GM21526 (cell line): Measurements from ENCODE around the gene POU6F1.

Source experiments
- ATAC-seq: cut with Tn5 transposase; IDR thresholded peaks from one replicate; pipeline ENCODE4 v1.9.1; 2021; ENCODE audit warnings: moderate library complexity; ENCODE audit not compliant: unreplicated experiment, low FRiP score

Gene POU6F1

DNA sequence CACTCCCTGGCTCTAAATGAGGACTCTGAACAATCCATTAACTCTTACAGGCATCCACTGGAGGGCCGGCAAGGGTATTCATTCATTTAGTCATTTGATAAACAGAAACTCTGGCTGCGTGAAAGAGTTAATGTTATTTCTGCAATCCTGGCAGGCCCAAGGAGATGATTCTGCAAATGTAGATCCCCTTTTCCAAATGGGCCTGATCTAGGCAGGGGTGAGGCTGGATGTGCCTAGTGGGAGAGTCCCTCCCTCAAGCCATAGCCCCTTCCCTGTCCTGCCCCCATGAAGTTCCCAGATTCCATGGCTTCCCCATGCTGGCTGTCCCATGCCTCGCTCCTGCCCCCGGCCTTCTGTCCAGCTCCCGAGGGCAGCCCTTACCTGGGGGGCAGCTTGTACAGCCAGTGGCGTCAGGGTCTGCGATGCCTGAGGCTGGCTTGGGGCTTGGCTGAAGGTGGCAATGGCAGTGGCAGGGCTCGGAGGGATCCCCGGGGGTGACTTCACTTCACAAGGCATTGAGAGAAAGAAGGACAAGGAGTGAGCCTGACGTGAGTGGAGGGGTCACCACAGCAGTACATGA, 18.4 kb downstream of the POU6F1 start:
- ATAC-seq = no peak

DNA sequence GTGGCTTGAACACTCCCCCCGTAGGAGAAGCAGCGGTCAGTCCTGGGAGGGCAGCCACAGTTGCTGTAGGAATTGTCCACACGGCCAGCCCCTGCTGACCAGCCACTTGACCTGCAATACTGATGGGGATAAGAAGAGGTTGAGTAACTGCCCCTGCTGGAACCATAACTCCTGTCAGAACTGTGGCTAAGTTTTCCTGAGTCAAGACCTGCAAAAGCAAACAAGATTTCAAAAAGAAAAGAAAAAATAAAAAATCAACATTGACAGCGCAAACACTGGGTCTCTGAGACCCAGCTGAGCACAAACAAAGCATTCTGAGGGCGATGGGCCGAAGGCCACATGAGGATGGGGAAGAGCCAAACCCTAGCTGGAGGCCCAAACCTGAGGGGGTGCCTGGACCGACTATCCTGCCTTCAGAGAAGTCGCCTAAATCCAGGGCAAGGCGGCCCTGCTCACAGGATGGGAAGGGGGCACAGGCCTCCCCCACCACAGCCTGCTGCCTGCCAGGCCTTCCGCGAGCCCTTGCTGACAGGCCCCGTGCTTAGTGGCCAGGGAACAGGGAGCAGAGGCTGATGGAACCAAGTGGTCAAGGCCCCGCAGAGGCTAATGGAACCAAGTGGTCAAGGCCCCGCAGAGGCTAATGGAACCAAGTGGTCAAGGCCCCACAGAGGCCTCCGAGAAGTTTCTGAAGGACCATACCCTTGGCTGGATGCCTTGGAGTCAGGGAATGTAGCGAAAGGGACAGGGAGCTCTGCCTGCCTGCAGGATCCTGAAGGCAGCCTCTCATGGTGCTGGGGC, 19.1 kb downstream of the POU6F1 start:
- no peak for ATAC-seq

DNA sequence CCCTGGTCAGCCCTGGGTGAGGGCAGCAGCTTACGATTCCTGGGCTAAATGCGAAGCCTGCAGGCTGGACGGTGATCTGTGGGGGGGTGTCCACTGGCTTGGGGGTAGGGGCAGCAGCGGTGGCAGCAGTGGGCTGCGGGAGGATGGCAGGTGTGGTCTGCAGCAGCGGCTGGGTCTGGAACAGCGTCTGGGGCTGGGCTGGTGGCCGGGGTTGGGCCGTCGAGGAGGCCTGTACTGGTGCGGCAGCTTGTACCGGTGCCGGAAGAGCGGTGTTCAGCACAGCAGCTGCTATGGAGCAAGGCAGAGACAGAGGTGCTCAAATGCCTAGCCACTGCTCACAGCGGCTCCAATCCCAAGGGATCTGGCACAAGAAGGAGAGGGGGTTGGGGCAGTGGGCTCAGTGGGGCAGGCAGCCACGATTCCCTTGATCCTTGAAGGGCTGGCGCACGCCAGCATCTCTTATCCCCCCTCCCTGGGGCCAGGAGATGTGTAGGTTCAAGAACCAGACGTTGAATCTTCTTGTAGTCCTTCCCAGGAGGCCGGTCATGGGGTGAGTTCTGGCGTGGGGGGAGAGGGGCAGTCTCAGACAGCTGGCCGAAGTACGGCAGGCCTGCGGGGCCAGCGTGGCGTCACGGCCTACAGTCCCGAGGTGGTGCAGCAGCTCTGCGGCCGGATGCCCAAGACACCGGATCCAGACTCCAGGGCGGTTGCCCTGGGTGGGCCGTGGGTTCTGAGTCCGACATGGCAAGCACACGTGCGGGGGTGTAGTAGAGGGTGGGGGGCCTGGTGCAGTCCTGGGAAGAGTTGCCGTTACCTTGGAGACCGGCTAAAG, 19.9 kb downstream of the POU6F1 start:
- ATAC-seq = no peak

DNA sequence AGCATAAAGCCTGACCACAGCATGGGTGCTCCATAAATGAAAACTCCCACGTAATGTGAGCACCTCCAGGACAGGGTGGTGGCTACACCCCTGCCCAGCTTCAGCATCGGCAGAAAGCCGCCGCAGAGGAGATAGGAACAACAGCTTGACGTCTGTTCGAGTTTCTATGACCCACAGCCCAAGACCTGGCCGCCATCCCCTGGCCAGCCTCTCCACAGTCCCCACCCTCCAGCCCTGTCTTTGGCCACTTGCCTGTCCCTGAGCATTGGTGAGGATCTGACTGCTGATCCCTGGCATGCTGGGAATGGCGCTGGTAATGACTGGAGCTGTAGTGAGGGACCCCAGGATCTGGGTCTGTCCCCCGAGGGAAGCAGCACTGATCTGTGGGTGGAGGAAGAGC, 21.3 kb downstream of the POU6F1 start:
- no peak for ATAC-seq

DNA sequence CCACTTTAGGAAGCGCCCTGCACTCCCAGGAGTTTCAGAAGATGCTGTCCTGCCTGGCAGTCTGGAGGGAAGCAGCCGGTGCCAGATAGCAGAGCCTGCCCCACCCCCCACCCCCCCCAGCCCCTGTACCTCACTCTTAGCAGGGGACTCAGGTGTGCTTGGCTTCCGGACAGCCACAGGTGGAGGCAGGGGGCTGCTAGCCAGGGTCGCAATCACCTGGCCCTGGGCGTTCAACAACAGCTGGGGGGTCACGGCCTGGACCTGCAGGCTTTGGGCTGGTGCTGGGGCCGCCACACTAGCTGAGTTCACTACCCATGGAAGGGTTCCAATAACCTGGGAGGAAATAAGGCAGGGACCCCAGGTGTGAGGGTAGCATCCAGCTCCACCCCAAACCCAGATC, 22.0 kb downstream of the POU6F1 start:
- no peak for ATAC-seq

DNA sequence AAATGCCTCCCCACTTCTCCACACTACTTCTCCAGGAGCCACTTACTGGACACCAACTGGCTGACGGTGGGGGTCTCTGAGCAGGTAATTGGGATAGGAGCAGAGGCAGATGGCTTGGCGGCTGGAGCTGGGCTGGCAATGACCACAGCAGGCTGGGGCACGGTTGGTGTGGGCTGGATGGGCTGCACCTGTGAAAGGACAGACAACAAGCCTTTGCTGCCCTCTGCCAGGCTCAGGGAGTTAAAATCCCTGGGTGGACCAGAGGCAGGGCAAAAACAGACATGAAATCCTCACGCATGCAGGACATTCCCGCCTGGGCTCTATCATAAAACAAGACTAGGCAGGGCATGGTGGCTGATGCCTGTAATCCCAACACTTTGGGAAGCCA, 25.6 kb downstream of the POU6F1 start:
- no peak for ATAC-seq

DNA sequence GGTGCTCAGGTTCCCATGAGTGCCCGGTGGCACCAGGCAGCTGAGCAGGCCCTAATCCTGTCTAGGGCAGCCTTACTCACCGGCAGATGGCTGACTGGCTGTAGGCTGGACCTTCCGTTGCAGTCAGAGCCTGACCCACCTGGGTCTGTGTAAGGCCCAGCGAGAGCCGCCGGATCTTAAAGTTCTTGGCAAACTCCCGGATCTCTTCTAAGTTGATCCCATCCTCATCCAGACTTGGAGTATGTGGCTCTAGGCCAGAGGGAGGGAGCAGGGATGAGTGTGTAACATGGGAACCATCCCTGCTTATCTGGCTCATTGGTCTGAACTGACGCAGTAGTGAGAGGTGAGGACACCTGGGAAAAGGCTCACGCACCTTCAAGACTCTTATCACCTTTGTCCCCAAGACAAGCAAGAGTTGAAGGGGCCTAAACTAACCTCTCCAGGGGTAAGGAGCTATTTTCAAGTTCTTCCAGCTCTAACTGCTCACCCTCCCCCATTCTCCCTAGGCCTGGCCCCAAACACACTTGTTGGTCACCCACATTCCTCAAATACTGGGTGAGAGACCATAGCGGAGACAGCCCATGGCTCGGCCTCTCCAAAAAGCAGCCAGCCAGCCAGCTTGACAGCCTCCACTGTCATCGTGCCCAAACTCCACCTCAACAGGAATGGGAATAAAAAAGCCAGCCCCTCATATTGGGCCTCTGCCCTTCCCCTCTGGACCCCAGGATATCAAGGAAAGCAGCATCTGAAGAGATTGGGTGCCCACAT, 26.2 kb downstream of the POU6F1 start:
- no peak for ATAC-seq

DNA sequence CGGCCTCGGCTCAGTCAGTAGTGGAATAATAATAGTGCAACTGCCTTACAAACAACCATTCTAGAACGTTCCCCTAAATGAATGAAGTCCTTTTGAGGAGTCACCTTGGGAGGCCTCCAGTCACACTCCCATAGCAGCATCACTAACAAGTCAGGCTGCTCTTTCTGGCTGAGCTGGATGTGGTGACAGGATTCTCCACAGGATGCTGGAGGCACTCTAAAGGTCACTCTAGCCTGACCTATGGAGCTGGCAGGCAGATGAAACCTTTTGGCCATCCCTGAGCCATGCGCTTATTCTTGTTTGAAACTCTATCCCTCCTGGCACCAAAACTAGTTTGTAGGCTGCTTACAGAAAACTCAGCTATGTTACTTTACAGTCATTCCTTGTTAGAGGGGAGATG, 27.0 kb downstream of the POU6F1 start:
- ATAC-seq = no peak

DNA sequence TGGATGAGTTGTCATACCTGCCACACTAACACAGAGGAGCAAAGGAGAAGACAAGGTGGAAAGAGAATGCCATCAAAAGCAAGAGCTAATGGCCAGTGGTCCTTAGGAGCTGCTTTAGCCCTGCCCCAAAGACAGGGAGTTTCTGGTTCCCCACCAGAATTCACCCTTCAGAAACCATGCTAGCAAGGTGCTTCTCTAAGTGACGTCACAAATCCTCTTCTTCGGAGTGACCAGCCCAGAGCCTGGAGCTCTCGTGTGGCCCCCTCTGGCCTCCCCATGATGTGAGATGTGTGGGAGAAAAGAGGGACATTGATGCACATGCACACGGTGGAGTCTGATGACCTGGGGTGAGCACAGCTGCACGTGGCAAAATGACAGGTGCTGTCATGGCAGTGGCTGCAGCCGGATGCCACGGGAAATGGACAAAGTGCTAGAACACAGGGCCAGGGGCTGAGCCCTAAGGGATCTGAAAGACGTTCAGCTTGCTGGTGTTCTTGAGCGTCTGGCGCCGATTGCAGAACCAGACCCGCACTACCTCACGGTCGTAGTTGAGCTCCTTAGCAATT, 28.0 kb downstream of the POU6F1 start:
- ATAC-seq = no peak

DNA sequence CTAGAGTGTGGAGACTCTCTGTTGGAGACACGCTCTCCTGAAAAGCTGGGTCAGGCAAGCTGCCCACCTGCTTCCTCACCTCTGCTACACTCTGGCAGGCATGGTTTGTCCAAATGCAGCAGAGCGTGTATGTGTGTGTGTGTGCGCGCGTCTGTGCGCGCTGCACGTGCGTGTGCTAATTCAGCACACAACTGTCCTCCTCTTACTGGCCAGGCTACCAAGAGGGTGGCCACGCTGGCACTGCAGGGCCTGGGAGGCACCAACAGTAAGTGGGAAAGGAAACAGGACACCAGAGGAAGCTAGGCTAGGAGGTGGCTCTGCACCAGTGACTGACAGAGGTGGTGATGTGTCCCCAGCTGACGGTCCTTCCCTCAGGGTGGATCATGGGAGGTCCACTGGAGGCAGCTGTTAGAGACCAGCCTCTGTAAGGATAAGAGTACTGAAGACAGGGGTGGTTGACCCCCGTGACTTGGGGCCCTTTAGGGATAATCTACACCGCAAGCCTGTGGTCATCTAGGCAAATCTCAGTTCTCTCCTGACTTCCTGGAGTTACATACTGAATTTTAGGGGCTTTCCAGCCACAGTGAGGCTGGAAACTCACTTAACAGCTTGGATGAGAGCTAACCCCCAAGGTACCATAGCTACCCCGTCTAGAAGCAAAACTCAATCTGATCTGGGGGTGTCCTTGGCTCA, 29.4 kb downstream of the POU6F1 start:
- ATAC-seq = no peak

DNA sequence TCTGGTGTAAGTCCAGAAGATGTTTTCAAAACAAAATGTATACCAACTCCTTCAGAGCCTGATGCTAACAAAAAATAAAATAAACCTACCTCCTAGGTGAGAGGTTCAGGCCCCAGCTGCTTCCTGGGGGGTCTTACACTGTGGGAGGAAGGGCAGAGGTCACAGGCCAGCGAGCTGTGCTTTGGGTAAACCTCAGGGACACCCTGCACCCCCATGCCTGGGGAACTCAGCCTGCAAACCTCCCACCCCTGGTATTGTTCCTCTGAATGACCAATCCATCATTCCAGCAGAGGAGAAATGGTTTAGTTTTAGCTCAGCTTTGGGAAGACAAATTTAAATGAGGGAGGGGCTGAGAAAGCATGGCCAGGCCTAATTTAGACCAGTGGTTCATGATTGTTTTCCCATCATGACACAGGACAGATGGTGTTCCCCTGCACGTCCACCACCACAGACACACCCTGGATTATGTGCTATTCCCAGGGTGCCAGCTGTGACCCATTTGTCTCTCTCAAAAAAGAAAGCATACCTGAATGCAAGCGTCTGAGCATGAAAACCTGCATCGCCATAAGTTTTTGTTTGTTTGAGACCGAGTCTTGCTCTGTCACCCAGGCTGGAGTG, 30.4 kb downstream of the POU6F1 start:
- ATAC-seq = no peak

DNA sequence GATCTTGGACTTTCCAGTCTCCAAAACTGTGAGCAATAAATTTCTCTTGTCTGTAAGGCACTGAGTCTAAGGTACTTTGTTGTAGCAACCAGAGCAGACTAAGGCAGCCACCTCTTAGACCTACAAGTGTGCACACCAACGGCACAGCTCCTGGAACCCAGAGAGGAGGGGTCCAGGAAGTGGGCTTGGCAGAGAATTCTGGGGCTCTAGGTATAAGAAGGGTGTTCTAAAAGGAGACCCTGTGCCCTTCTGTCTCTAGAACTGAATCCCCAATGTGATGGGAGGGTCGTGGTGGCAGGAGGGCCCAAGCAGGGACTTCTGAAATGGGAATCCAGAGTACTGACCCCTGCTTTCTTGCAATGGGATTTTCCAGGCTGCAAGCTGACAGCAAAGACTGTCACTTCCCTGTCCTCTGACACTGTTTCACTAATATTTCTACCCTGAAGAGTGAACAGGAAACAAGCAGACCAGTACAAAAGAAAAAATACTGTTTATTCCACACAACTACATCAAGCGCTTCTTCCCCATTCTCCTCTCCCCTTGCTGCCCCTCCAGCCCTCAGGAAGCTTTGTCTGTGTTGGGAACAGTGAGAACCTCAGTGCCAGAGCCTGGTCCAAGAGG, 31.3 kb downstream of the POU6F1 start:
- ATAC-seq = no peak

DNA sequence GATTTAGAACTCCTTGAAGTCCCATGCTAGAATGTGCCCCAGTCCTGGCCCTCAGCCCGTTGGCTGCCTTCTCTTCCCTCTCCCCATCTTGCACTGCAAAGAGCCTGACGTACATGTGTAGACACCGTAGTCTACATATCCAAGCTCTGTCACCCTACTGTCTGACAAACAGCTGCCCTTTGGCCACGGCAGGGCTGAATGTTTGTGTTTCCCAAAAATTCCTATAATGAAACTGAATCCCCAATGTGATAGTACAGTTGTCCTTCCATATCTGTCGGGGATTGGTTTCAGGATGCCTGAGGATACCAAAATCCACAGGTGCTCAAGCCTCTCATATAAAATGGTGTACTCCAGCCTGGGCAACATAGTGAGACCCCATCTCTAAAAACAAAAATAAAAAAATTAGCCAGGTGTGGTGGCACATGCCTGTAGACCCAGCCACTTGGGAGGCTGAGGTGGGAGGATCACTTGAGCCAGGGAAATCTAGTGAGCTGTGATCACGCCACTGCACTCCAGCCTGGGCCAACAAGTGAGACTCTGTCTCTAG, 32.6 kb downstream of the POU6F1 start:
- no peak for ATAC-seq

DNA sequence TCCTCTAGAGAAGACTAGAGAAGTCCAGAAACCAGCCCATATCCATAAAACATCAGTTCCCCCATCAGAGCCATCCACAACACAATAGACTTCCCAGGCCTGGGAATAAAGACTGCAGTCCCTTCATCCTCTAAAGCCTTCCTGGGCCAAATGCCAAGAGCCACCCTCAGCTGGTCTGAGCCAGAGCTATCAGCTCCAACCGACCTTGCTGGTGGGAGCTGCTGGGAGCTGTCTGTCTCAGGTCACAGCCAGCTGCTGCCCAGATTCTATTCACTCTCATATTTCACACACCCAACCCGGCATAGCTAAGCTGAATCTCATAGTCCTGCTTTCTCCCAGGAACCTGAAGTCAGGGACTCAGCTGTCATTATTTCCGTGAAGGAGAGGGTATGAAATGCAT, 34.0 kb downstream of the POU6F1 start:
- ATAC-seq = no peak

DNA sequence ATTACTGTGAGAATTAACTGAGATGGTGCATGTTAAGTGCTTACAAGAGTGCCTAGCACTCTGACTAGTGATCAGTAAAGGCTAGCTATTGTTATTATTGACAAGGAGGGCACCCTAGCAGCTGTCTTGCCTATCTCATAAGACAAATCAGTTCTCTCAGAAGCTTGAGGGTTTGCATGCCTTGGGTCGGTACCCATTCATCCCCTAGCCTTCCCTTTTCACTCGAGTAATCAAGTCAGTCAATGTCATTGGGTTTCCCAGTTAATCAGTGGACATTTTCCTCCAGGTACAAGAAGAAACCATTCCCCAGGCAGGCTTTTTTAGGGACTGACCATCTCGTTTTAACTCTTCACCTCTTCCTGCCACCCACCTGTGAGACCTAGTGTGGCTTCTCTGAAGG, 34.5 kb downstream of the POU6F1 start:
- no peak for ATAC-seq

DNA sequence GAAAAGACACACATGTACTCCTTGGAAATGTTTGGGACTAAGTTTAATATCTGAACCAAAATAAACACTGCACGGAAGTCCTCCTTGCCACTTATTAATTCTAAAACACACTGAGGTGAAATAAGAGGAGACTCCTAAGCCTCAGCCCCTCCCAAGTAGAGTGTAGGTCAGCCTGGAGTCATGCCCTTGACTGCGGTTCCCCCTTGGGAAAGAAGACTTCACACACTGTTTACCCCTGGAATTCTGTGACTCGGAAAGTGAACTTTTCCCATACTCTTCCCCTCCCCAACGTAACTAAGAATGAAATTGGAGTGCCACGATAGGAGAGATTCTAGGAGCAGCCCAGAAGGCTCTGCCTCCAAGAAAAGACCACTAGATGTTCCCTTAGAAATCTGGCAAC, 36.3 kb downstream of the POU6F1 start:
- no peak for ATAC-seq

DNA sequence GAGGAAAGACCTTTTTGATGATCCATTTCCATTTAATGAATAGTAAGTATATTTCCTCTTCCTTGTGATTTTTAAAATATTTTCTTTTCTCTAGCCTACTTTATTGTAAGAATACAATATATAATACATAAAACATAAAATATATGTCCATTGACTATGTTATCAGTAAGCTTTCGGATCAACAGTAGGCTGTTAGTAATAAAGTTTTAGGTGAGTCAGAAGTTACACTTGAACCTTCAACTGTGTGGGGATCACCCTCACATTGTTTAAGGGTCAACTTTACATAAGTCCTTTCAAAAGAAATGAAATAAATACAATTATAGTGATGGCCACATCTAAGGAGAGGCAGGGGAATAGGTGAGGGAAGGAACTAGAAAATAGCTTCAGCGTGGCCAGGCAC, 40.0 kb downstream of the POU6F1 start:
- no peak for ATAC-seq

DNA sequence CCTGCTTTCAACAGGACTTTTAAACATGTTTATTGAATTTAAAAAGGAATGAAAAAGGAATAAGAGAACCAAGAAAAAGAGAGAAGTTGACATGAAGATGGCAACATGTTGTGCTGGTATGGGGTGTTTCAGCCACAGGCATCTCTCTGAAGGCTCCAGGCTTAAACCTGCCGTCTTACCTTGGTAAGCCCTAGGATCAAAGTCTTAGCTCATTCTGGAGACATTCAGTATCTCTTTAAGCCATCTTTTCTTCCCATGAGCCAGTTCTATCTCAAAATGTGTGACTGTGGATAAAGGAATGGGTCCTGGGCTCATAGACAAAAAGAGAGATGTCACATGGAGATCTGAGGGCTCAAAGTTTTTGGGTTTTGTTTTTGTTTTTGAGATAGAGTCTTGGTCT, 43.4 kb downstream of the POU6F1 start:
- ATAC-seq = no peak
